Renal cortex interstitium (tissue), 11 donors: Measurements from ENCODE around the gene IL17RA. TPM values are rescaled to one million over a fixed set of nuclear protein-coding genes. Genes with fewer than 3 reads are reported as not detected.
"Not testable (repeated sequence)": the region's sequence is repeated elsewhere in the genome, so short reads cannot be mapped to it uniquely, and the experiment has no call there.

Experiments
- DNase-seq, 11 donors: peaks; one replicate each; pipeline ENCODE4 v3.0.0-alpha.2; 2013; ENCODE audit warnings: low read depth in 9 of 11, low spot score in 4 of 11; ENCODE audit errors: extremely low read depth in 1 of 11
- polyA plus RNA-seq, 3 donors: library from polyadenylated mRNA; unstranded; fragments of 120-200 nt; gene quantifications; one replicate each; pipeline ENCODE4 v1.2.1, GENCODE V29; 2013; ENCODE audit not compliant: insufficient read length in 3 of 3

The IL17RA gene
- polyA plus RNA-seq, 3 donors: 3.4 to 7.1 (median 5.9) TPM

GRCh38 chr22:17140022-17140421, 55.2 kb downstream of the IL17RA start:
- DNase-seq: no peak

DNA sequence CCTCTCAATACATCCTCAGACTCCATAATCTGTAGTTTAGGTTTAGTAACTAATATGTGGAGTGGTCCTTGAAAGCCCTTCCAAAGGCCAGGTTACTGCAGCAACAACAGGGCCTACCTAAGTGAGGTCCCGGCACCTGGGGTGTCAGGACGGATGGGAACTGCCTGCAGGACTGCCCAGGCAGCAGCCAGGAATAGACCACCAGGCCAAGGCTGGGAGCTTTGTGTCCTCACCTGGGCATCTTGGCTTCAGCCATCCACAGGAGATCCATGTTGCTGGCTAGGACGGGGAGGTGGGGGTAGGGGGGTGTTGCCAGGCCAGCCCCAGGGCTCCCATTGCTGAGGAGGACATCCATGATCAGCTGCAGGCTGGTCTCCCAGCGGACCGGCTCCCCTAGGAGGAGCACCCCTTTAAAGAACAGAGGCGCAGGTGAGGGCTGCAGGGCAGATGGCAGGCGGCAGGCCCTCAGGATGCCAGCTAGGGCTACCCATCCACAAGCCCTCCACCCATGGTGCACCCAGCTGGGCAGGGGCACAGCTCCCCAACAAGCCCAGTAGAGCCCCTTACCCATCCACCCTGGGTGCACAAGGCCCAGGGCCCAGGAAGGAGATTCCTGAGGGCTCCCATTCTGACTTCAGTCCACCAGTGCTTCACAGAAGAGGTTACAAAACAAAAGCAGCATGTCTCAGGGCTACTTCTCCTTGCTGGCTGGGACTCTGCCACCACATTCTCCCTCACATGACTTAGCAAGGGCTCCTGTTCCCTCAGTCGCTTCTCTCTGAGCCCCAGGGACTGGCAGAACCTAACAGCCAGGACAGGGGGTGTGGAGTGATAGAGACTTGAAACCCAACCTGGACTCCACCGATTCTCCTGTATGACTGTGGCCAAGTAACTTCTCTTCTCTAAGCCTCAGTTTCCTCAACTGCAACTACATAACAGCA, 56.3 kb downstream of the IL17RA start:
- no peak for DNase-seq

GRCh38 chr22:17143101-17143500, 58.3 kb downstream of the IL17RA start:
- no peak for DNase-seq

DNA sequence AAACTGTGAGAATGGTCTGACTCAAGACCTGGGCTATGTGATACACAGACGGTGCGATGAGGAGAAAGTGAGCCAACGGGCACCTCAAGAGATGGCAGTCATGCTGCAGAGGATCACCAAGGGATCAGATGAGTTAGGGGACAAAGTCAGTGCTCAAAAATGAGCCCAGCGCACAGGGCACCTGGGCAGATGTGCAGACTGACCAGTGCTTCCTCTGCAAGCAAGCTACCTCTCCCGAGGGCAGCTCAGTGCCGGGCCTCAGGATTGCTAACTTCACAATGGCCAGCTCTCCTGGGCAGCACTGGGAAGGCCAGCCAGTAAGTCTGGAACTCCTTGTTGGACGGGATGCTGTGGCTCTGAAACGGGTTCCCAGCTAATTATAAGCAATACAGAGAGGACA, 59.0 kb downstream of the IL17RA start:
- DNase-seq: no peak

- DNase-seq: no peak
Observed at GRCh38 chr22:17145021-17145680, 60.4 kb downstream of the IL17RA start.

GRCh38 chr22:17147458-17147857, 62.7 kb downstream of the IL17RA start:
- not testable (repeated sequence) for DNase-seq

- DNase-seq: no peak
Observed at GRCh38 chr22:17149076-17149815, 64.4 kb downstream of the IL17RA start.

GRCh38 chr22:17152340-17152739, 67.5 kb downstream of the IL17RA start:
- DNase-seq: no peak

GRCh38 chr22:17152971-17153370, 68.2 kb downstream of the IL17RA start:
- no peak for DNase-seq

DNA sequence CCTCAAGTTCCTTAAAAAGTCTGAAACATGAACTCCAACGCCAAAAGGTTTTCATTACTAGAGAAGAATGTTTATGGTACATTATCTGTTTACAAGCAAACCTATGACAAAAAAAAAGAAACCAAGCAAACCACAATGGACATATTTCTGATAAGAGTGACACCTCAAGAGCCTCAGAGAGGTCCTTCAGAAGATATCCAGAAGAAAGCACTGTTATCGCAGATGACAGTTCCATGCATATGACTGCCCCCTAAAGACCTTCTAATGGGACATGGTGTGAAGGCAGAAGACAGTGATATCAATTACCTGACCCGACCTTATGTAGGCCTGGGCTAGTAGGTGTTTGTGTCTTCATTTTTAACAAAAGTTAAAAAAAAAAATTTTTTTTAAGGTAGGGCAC, 71.1 kb downstream of the IL17RA start:
- DNase-seq: no peak

DNA sequence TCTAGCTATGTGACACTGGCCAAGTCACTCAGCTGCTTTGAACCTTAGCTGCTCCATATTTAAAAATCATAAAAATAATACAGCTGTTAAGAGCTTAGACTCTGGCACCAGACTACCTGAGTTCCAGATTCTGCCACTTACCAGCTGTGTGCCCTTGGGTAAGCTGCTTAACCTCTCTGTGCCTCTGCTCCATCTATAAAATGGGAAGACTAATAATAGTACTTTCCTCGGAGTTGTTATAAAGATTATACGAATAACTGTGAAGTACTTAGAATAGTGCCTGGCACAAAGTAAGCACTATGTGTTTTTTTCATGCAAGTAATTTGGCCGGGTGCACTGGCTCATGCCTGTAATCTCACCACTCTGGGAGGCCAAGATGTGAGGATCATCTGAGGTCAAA, 72.9 kb downstream of the IL17RA start:
- no peak for DNase-seq

- DNase-seq: no peak
Observed at GRCh38 chr22:17158176-17158567, 73.4 kb downstream of the IL17RA start.

GRCh38 chr22:17158568-17159503, 74.0 kb downstream of the IL17RA start, which contains the start of gene HDHD5:
HDHD5 (minus strand) TSS chr22:17159277; CDS start chr22:17159251, 26 bp downstream.
- DNase-seq: peak; percentile 66 to 88 (median 81)

DNA sequence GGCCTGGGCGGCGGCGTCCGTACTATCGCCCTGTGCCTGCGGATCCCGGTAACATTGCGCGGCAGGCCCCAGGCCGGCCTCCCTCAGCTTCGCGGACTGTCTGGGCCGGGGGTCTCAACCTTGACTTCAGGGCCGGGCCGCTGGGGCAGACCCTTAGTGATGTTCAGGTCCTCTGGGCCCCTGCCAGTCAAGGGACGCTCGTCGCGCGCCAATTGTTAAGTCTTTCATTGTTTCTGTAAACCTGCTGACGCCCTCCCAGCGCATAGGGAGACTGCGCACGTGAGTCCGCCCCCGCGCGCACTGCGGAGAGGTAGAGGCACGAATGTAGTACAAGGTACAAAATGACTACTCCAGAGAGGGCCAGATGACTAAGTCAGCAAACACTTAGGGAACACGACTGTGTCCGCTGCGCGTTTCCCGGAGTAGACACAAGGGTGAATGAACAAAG, 74.7 kb downstream of the IL17RA start:
- DNase-seq: peak in 6 of 11 donors; percentile 21 to 47 (median 43)

DNA sequence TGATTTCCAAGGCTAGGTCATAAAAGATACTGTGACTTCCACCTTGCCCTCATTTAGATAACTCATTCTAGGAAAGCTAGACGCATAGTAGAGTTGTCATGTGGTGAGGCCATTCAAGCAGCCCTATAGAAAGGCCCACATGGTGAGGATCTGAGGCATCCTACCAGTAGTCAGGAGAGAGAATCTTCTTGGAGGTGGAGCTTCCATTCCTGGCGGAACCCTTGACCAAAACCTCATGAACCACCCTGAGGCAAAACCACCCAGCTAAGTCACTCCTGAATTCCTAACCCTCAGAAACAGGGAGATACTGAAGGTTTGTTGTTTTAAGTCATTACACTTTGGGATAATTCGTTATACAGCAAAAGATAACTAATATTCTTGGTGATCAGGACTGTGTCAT, 77.2 kb downstream of the IL17RA start:
- no peak for DNase-seq

- no peak for DNase-seq
Observed at GRCh38 chr22:17162731-17163130, 77.9 kb downstream of the IL17RA start.

- no peak for DNase-seq
Observed at GRCh38 chr22:17164392-17165024, 79.7 kb downstream of the IL17RA start.
